Osteoblast (primary cell): Measurements from ENCODE around the gene CD9. TPM values are rescaled to one million over a fixed set of nuclear protein-coding genes. Genes with fewer than 3 reads are reported as not detected.

ENCODE experiments used
- DNase-seq: peaks from one replicate; pipeline ENCODE4 v3.0.0; 2011; ENCODE audit warnings: low spot score, mixed read lengths; ENCODE audit not compliant: insufficient read length; ENCODE audit errors: missing footprints
- H2AFZ ChIP-seq: 2 replicates; pipeline ENCODE4 v1.6.0; 2011; ENCODE audit warnings: mild to moderate bottlenecking, low read length
- H3K27ac ChIP-seq: 2 replicates; pipeline ENCODE4 v1.5.1; 2011; ENCODE audit warnings: mild to moderate bottlenecking, low read depth, low read length, moderate library complexity
- H3K27me3 ChIP-seq: 2 replicates; pipeline ENCODE4 v1.6.0; 2012; ENCODE audit warnings: mild to moderate bottlenecking, control low read depth, inconsistent platforms, low read length, moderate library complexity; ENCODE audit not compliant: insufficient read depth
- H3K36me3 ChIP-seq: 2 replicates; pipeline ENCODE4 v1.5.1; 2011; ENCODE audit warnings: mild to moderate bottlenecking, low read length, control low read depth, moderate library complexity; ENCODE audit not compliant: insufficient read depth
- H3K4me1 ChIP-seq: 2 replicates; pipeline ENCODE4 v1.5.1; 2011; ENCODE audit warnings: mild to moderate bottlenecking, low read length, control low read depth, moderate library complexity; ENCODE audit not compliant: insufficient read depth
- H3K4me2 ChIP-seq: 2 replicates; pipeline ENCODE4 v1.6.0; 2011; ENCODE audit warnings: mild to moderate bottlenecking, low read length; ENCODE audit not compliant: insufficient read depth
- H3K4me3 ChIP-seq: fragments of 200-600 bp; sonication (generic); 3 replicates; pipeline ENCODE4 v1.5.1; 2012; ENCODE audit warnings: mild to moderate bottlenecking, low read length, inconsistent platforms; ENCODE audit not compliant: insufficient read depth
- H3K79me2 ChIP-seq: 2 replicates; pipeline ENCODE4 v1.6.0; 2012; ENCODE audit warnings: mild to moderate bottlenecking, low read length, control low read depth, inconsistent platforms; ENCODE audit not compliant: insufficient read depth
- H3K9me3 ChIP-seq: 2 replicates; pipeline ENCODE4 v1.5.1; 2011; ENCODE audit warnings: low read depth, low read length, control low read depth
- H4K20me1 ChIP-seq: 2 replicates; pipeline ENCODE4 v1.6.0; 2012; ENCODE audit warnings: mild to moderate bottlenecking, low read length, control low read depth; ENCODE audit not compliant: insufficient read depth
- CTCF ChIP-seq: IDR thresholded peaks from 2 replicates; pipeline ENCODE4 v1.5.1; 2011; ENCODE audit warnings: mild to moderate bottlenecking, low read depth, low read length, moderate library complexity; ENCODE audit errors: extremely low read depth
- small RNA-seq: library from RNA; depleted of rRNA; stranded (forward); fragments of <200 nt; gene quantifications from one replicate; pipeline ENCODE3, GENCODE V24; 2012
- total RNA-seq: library from RNA; depleted of rRNA; stranded (reverse); fragments of >200 nt; gene quantifications from 2 replicates; pipeline ENCODE4 v1.2.3, GENCODE V29; 2012

The CD9 gene
- total RNA-seq, 1 donor: 34.4 TPM

- no peaks in the 10 kb centered on the region for H3K27me3 ChIP-seq
- peaks cover 44% of the 10 kb centered on the region for H3K4me1 ChIP-seq
- no peaks in the 10 kb centered on the region for H3K36me3 ChIP-seq
- no peak for TF ChIP-seq CTCF
- H2AFZ ChIP-seq: no peak overlapping the region
- H3K27ac ChIP-seq: no peak overlapping the region
- no peaks in the 10 kb centered on the region for H3K79me2 ChIP-seq
- no peaks in the 10 kb centered on the region for H3K9me3 ChIP-seq
- H3K4me3 ChIP-seq: no peak overlapping the region
- no peak overlapping the region for H3K4me2 ChIP-seq
- DNase-seq: no peak
- no peaks in the 10 kb centered on the region for H4K20me1 ChIP-seq
Measured at GRCh38 chr12:6284273-6284672, 84.1 kb downstream of the CD9 start.

GRCh38 chr12:6285063-6285477 is 84.9 kb downstream of the CD9 start:
- peak overlapping the region; percentile 95 for H3K27ac ChIP-seq
- no peaks in the 10 kb centered on the region for H3K36me3 ChIP-seq
- H3K27me3 ChIP-seq: no peaks in the 10 kb centered on the region
- peak; percentile 98 for TF ChIP-seq CTCF
- H4K20me1 ChIP-seq: no peaks in the 10 kb centered on the region
- H3K4me1 ChIP-seq: peaks cover 36% of the 10 kb centered on the region
- H3K79me2 ChIP-seq: no peaks in the 10 kb centered on the region
- no peak overlapping the region for H3K4me3 ChIP-seq
- H3K9me3 ChIP-seq: no peaks in the 10 kb centered on the region
- peak; percentile 92 for DNase-seq
- peak overlapping the region; percentile 43 for H2AFZ ChIP-seq
- H3K4me2 ChIP-seq: peak overlapping the region; percentile 4

GRCh38 chr12:6285532-6286306 is 85.5 kb downstream of the CD9 start:
- H3K9me3 ChIP-seq: no peaks in the 10 kb centered on the region
- no peaks in the 10 kb centered on the region for H3K79me2 ChIP-seq
- no peaks in the 10 kb centered on the region for H4K20me1 ChIP-seq
- H3K4me3 ChIP-seq: no peak overlapping the region
- H3K4me2 ChIP-seq: peak overlapping the region; percentile 39
- peaks cover 30% of the 10 kb centered on the region for H3K4me1 ChIP-seq
- no peaks in the 10 kb centered on the region for H3K36me3 ChIP-seq
- peak overlapping the region; percentile 95 for H3K27ac ChIP-seq
- peak; percentile 76 for DNase-seq
- H3K27me3 ChIP-seq: no peaks in the 10 kb centered on the region
- no peak for TF ChIP-seq CTCF
- H2AFZ ChIP-seq: no peak overlapping the region

Small RNAs within 50 kb of the gene (small RNA-seq; reads per million reads assigned to genes)
- gene ATP5MFP5 (not detected), gene RF00019 (not detected)

Other genes with a start within 250 kb of the CD9 start
- 0.29 and 0.72 TPM in 2 replicates for gene VWF, start 75.7 kb upstream of the CD9 start, total RNA-seq
- not detected in 2 replicates for gene PLEKHG6, start 110.3 kb downstream of the CD9 start, total RNA-seq
- 228 and 255 TPM in 2 replicates for gene TNFRSF1A, start 141.7 kb downstream of the CD9 start, total RNA-seq
- under 0.01 and 0.36 TPM in 2 replicates for gene SCNN1A, start 175.2 kb downstream of the CD9 start, total RNA-seq
- gene LTBR, start 183.8 kb downstream of the CD9 start, total RNA-seq: 110 and 121 TPM in 2 replicates
- gene CD27, start 244.6 kb downstream of the CD9 start, total RNA-seq: not detected in 2 replicates